GM19099 (cell line): ENCODE data around the gene FAM117B.

Experiments used
- POLR2A ChIP-seq: IDR thresholded peaks from 3 replicates; pipeline ENCODE4 v1.6.1; 2011; ENCODE audit warnings: low read depth; ENCODE audit not compliant: insufficient read length; ENCODE audit errors: extremely low read depth

The FAM117B gene

GRCh38 chr2:202716114-202716718 is 81.4 kb downstream of the FAM117B start:
- TF ChIP-seq POLR2A = no peak

- no peak for TF ChIP-seq POLR2A
These were observed 82.3 kb downstream of the FAM117B start for GRCh38 chr2:202716953-202717597.

- TF ChIP-seq POLR2A = no peak
These were observed 83.0 kb downstream of the FAM117B start for GRCh38 chr2:202717598-202718310.

- TF ChIP-seq POLR2A = no peak
These were observed 83.8 kb downstream of the FAM117B start for GRCh38 chr2:202718614-202719013.

- TF ChIP-seq POLR2A = no peak
These were observed 85.5 kb downstream of the FAM117B start for GRCh38 chr2:202720226-202720625.

GRCh38 chr2:202721621-202722020 is 86.9 kb downstream of the FAM117B start:
- no peak for TF ChIP-seq POLR2A

- TF ChIP-seq POLR2A = no peak
These were observed 89.0 kb downstream of the FAM117B start for GRCh38 chr2:202723746-202724145.

- no peak for TF ChIP-seq POLR2A
These were observed 91.3 kb downstream of the FAM117B start for GRCh38 chr2:202726070-202726469.

GRCh38 chr2:202736826-202737225 is 102.1 kb downstream of the FAM117B start:
- no peak for TF ChIP-seq POLR2A

GRCh38 chr2:202743613-202744012 is 108.8 kb downstream of the FAM117B start:
- TF ChIP-seq POLR2A = no peak

- no peak for TF ChIP-seq POLR2A
These were observed 114.7 kb downstream of the FAM117B start for GRCh38 chr2:202749477-202749876.

- TF ChIP-seq POLR2A = no peak
These were observed 116.1 kb downstream of the FAM117B start for GRCh38 chr2:202750763-202751427.

- TF ChIP-seq POLR2A = no peak
These were observed 117.3 kb downstream of the FAM117B start for GRCh38 chr2:202752071-202752470.

- TF ChIP-seq POLR2A = no peak
These were observed 120.2 kb downstream of the FAM117B start for GRCh38 chr2:202754936-202755335.

- TF ChIP-seq POLR2A = no peak
These were observed 121.8 kb downstream of the FAM117B start for GRCh38 chr2:202756598-202756997.
